SU-DHL-6 (cell line): Measurements from ENCODE around the gene PARP14.

Source experiments
- H2AFZ ChIP-seq: fragments of 200-600 bp; sonication (generic); 2 replicates; pipeline ENCODE4 v1.6.1; 2014; ENCODE audit warnings: low read depth, mild to moderate bottlenecking, moderate library complexity, mixed read lengths, antibody characterized with exemption, low read length; ENCODE audit not compliant: severe bottlenecking
- H3F3A ChIP-seq: fragments of 200-600 bp; shearing (Covaris generic); 2 replicates; pipeline ENCODE4 v1.6.0; 2016; ENCODE audit warnings: antibody characterized with exemption, mild to moderate bottlenecking; ENCODE audit not compliant: insufficient read depth
- H3K27ac ChIP-seq: fragments of 200-600 bp; sonication (generic); 2 replicates; pipeline ENCODE4 v1.5.1; 2016; ENCODE audit warnings: low read depth, mild to moderate bottlenecking, low read length, moderate library complexity, mixed read lengths
- H3K27me3 ChIP-seq: fragments of 200-600 bp; sonication (generic), shearing (Covaris generic); 2 replicates; pipeline ENCODE4 v1.6.0; 2014; ENCODE audit warnings: mild to moderate bottlenecking, low read length
- H3K36me3 ChIP-seq: fragments of 200-600 bp; sonication (generic); 2 replicates; pipeline ENCODE4 v1.6.1; 2014; ENCODE audit warnings: mild to moderate bottlenecking, low read length, mixed read lengths
- H3K4me2 ChIP-seq: fragments of 300-600, 200-600 bp; shearing (Covaris generic), sonication (generic); 2 replicates; pipeline ENCODE4 v1.6.0; 2014; ENCODE audit warnings: low read length, low read depth, mild to moderate bottlenecking; ENCODE audit not compliant: poor library complexity, severe bottlenecking
- H3K4me3 ChIP-seq: fragments of 200-600 bp; sonication (generic); 2 replicates; pipeline ENCODE4 v1.5.1; 2014; ENCODE audit warnings: antibody characterized with exemption, low read length, mild to moderate bottlenecking, mixed read lengths; ENCODE audit not compliant: insufficient read depth, poor library complexity, severe bottlenecking
- H3K79me2 ChIP-seq: fragments of 200-600 bp; sonication (generic); 2 replicates; pipeline ENCODE4 v1.6.1; 2014; ENCODE audit warnings: mild to moderate bottlenecking, low read length, moderate library complexity; ENCODE audit not compliant: insufficient read depth
- H3K9ac ChIP-seq: fragments of 200-600 bp; sonication (generic); 2 replicates; pipeline ENCODE4 v1.7.0; 2014; ENCODE audit warnings: mild to moderate bottlenecking, low read length
- H3K9me2 ChIP-seq: fragments of 200-600 bp; sonication (generic); replicated peaks from 2 replicates; pipeline ENCODE4 v1.6.1; 2014; ENCODE audit warnings: low read length; ENCODE audit not compliant: insufficient read depth
- H3K9me3 ChIP-seq: fragments of 200-600 bp; sonication (generic); 2 replicates; pipeline ENCODE4 v1.6.1; 2014; ENCODE audit warnings: low read length, mixed read lengths; ENCODE audit not compliant: insufficient read depth
- H4K20me1 ChIP-seq: fragments of 200-600 bp; sonication (generic); 2 replicates; pipeline ENCODE4 v1.6.1; 2014; ENCODE audit warnings: low read depth, mild to moderate bottlenecking, antibody characterized with exemption, low read length, moderate library complexity, mixed read lengths
- CTCF ChIP-seq: fragments of 200-600 bp; sonication (generic); IDR thresholded peaks from one replicate; pipeline ENCODE4 v1.5.1; 2017; ENCODE audit warnings: antibody characterized with exemption, mild to moderate bottlenecking, low read length, moderate library complexity; ENCODE audit not compliant: insufficient read depth, poor library complexity, severe bottlenecking
- EZH2phosphoT487 ChIP-seq: fragments of 200-600 bp; sonication (generic), shearing (Covaris generic); conservative IDR thresholded peaks from 2 replicates; pipeline ENCODE4 v1.6.1; 2018; ENCODE audit warnings: mild to moderate bottlenecking, antibody characterized with exemption, low read length, moderate library complexity, mixed read lengths

Gene PARP14

GRCh38 chr3:122678506-122678905 is 2.1 kb upstream of the PARP14 start:
- H2AFZ ChIP-seq, result peak overlapping the region; percentile 57

GRCh38 chr3:122679085-122679881 is 1.4 kb upstream of the PARP14 start:
- H3K9ac ChIP-seq, result no peak overlapping the region
- no peaks in the 10 kb centered on the region for H3K36me3 ChIP-seq
- no peaks in the 10 kb centered on the region for H3K27me3 ChIP-seq
- H3K27ac ChIP-seq, result no peak overlapping the region
- H3K9me3 ChIP-seq, result no peaks in the 10 kb centered on the region
- H4K20me1 ChIP-seq, result no peaks in the 10 kb centered on the region
- no peak overlapping the region for H3K4me3 ChIP-seq
- H3K9me2 ChIP-seq, result no peaks in the 10 kb centered on the region
- peak overlapping the region; percentile 11 for H3K4me2 ChIP-seq
- no peaks in the 10 kb centered on the region for H3K79me2 ChIP-seq
- H2AFZ ChIP-seq, result peak overlapping the region; percentile 57
- no peak for TF ChIP-seq EZH2phosphoT487
- peak; percentile 75 for TF ChIP-seq CTCF
- H3F3A ChIP-seq, result no peaks in the 10 kb centered on the region

More at GRCh38 chr3:122678506-122678905, 2.1 kb upstream of the PARP14 start:
- no peaks in the 10 kb centered on the region for H4K20me1 ChIP-seq
- no peak overlapping the region for H3K9ac ChIP-seq
- no peak overlapping the region for H3K27ac ChIP-seq
- no peaks in the 10 kb centered on the region for H3K36me3 ChIP-seq
- H3F3A ChIP-seq, result no peaks in the 10 kb centered on the region
- H3K4me3 ChIP-seq, result no peak overlapping the region
- H3K9me3 ChIP-seq, result no peaks in the 10 kb centered on the region
- H3K79me2 ChIP-seq, result no peaks in the 10 kb centered on the region
- H3K9me2 ChIP-seq, result no peaks in the 10 kb centered on the region
- H3K4me2 ChIP-seq, result no peak overlapping the region
- no peaks in the 10 kb centered on the region for H3K27me3 ChIP-seq
- no peak for TF ChIP-seq CTCF
- no peak for TF ChIP-seq EZH2phosphoT487

GRCh38 chr3:122679882-122680474 is 661 bp upstream of the PARP14 start:
- H4K20me1 ChIP-seq, result no peaks in the 10 kb centered on the region
- H3K4me2 ChIP-seq, result peak overlapping the region; percentile 56
- no peak overlapping the region for H3K9ac ChIP-seq
- H2AFZ ChIP-seq, result no peak overlapping the region
- no peak overlapping the region for H3K4me3 ChIP-seq
- no peaks in the 10 kb centered on the region for H3F3A ChIP-seq
- TF ChIP-seq EZH2phosphoT487, result no peak
- H3K9me2 ChIP-seq, result no peaks in the 10 kb centered on the region
- no peaks in the 10 kb centered on the region for H3K36me3 ChIP-seq
- no peak overlapping the region for H3K27ac ChIP-seq
- H3K27me3 ChIP-seq, result no peaks in the 10 kb centered on the region
- no peaks in the 10 kb centered on the region for H3K79me2 ChIP-seq
- no peaks in the 10 kb centered on the region for H3K9me3 ChIP-seq
